ENCODE results near the gene P2RX1. TPM values are rescaled to one million over a fixed set of nuclear protein-coding genes. Genes with fewer than 3 reads are reported as not detected.
A peak's percentile ranks its signal among the peaks of the same experiment; 100 is the strongest.

P2RX1 gene
- polyA plus RNA-seq, 2 of the 4 experiments (the other 2 are of a cell fraction): 0.05 to 0.13 TPM

DNA sequence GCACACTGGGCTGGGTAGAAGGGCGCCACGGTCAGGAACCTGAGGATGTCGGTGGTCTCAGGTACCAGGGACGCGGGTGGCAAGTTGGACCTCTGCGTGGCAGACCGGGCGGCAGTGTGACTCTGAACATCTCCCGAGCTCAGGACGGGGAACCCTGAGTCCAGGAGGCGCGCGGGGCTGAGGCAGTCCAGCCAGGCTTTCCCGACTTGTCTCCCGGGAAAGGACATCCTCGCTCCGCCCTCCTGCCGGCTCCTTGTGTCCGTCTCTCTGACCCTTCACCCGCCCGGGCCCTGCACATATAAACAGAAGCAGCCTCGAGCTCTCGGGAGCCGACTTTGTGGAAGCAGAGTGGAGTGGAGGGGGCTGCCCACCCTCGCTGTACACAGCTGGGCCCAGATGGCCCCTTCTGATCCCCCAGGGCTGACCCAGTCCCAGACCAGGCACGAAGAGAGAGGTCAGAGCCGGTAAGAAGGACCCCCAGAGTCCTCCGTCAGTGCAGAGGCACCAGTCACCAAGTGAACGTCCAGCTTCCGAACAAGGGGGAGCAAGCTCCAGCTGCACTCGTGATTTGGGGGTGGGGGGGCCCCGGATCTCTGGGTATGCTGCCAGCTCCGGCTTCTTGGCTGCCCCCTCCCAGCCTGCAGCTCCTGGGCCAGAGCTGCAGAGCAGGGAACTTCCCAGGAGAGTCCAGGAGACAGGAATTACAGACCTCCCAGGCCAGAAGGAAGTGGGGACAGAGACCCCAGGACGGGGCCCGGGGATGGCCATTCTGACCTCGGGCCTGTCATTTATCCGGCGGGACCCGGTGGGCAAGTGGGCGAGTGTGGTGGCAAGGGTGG lies 8.5 kb upstream of the P2RX1 start:
- ChIA-PET POLR2A (no interaction called here), CTCF (interaction anchor here (0.7 to 8.4 kb wide), 7 partner anchors 10 to 1076 kb away, joined by 3 to 86 read pairs (median 5); no protein-coding TSS in a partner anchor)
- DNase-seq (ENCODE audit: low read depth in 1 of 2, low spot score in 1 of 2) (no peak), ATAC-seq (no peak), FAIRE-seq (no peak)
- no peaks in the 10 kb centered on the region for H3K4me1 ChIP-seq
- H3K27ac ChIP-seq: no peak overlapping the region
- 81% methylated on average over 38 of the region's 40 CpGs for WGBS (ENCODE audit: missing lambda C conversion rate)
- no peak for TF ChIP-seq EP300 (IDR thresholded peaks at IDR 0.05)
- TF ChIP-seq, protein P1, sequence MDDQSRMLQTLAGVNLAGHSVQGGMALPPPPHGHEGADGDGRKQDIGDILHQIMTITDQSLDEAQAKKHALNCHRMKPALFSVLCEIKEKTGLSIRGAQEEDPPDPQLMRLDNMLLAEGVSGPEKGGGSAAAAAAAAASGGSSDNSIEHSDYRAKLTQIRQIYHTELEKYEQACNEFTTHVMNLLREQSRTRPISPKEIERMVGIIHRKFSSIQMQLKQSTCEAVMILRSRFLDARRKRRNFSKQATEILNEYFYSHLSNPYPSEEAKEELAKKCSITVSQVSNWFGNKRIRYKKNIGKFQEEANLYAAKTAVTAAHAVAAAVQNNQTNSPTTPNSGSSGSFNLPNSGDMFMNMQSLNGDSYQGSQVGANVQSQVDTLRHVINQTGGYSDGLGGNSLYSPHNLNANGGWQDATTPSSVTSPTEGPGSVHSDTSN (IDR thresholded peaks at IDR 0.05): no peak
- TF ChIP-seq, protein P2, sequence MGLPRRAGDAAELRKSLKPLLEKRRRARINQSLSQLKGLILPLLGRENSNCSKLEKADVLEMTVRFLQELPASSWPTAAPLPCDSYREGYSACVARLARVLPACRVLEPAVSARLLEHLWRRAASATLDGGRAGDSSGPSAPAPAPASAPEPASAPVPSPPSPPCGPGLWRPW (IDR thresholded peaks at IDR 0.05): no peak
- TF ChIP-seq POLR2AphosphoS2 (conservative IDR thresholded peaks at IDR 0.05; ENCODE audit: low read length): no peak
- no peak for TF ChIP-seq FOSL2 (IDR thresholded peaks at IDR 0.05)
- no peak for TF ChIP-seq FOSL2 (CRISPR knock-in tag; IDR thresholded peaks at IDR 0.05)
- TF ChIP-seq, protein P3, sequence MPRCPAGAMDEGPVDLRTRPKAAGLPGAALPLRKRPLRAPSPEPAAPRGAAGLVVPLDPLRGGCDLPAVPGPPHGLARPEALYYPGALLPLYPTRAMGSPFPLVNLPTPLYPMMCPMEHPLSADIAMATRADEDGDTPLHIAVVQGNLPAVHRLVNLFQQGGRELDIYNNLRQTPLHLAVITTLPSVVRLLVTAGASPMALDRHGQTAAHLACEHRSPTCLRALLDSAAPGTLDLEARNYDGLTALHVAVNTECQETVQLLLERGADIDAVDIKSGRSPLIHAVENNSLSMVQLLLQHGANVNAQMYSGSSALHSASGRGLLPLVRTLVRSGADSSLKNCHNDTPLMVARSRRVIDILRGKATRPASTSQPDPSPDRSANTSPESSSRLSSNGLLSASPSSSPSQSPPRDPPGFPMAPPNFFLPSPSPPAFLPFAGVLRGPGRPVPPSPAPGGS (IDR thresholded peaks at IDR 0.05): no peak
- TF ChIP-seq, protein P4, sequence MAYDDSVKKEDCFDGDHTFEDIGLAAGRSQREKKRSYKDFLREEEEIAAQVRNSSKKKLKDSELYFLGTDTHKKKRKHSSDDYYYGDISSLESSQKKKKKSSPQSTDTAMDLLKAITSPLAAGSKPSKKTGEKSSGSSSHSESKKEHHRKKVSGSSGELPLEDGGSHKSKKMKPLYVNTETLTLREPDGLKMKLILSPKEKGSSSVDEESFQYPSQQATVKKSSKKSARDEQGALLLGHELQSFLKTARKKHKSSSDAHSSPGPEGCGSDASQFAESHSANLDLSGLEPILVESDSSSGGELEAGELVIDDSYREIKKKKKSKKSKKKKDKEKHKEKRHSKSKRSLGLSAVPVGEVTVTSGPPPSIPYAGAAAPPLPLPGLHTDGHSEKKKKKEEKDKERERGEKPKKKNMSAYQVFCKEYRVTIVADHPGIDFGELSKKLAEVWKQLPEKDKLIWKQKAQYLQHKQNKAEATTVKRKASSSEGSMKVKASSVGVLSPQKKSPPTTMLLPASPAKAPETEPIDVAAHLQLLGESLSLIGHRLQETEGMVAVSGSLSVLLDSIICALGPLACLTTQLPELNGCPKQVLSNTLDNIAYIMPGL (CRISPR knock-in tag; IDR thresholded peaks at IDR 0.05; ENCODE audit: borderline replicate concordance): no peak
- no peak for TF ChIP-seq TFCP2L1 (CRISPR knock-in tag; IDR thresholded peaks at IDR 0.05)
- TF ChIP-seq, protein P5, sequence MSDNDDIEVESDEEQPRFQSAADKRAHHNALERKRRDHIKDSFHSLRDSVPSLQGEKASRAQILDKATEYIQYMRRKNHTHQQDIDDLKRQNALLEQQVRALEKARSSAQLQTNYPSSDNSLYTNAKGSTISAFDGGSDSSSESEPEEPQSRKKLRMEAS (IDR thresholded peaks at IDR 0.05): no peak
- H3K9me3 ChIP-seq: no peaks in the 10 kb centered on the region
- H3K4me2 ChIP-seq: no peak overlapping the region
- H3K4me3 ChIP-seq: no peak overlapping the region

DNA sequence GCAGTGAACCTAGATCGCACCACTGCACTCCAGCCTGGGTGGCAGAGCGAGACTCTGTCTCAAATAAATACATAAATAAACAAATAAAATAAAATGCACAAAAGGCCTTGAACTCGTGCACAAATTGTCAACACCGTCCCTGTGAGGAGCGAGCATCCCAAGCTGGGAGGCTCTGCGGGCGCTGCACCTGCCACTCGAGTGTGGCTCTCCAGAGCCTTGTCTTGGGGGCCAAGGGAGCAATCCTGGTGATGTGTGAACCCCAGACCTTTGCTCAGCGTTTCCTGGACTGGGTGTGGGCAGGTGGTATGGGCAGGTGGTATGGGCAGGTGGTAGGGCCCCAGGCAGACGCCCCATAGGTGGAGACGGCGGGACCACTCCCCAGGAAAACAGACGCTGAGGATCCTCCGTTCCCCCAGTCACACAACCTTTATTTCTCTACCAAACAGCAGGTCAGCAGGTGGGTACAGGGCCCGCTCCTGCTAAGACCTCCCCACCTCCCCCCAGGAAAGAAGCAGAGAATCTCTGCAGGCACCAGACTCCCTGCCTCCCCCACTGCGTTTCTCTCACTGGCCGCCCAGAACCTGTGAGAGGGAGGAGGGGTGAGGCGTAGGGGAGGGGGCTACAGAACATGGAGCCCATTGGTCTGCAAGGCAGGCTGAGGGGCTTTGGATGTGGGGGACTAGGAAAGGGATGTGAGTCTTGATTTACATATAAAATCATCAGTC lies 7.4 kb upstream of the P2RX1 start:
- Histone ChIP-seq H3K4me1 (no peaks in the 10 kb centered on the region), H3K27ac (no peak overlapping the region), H3K4me2 (no peak overlapping the region), H3K4me3 (no peak overlapping the region), H3K9me3 (no peaks in the 10 kb centered on the region)
- ChIA-PET CTCF (interaction anchor here (1.0 to 13.0 kb wide), 7 partner anchors 10 to 87 kb away, joined by 4 to 256 read pairs (median 6); partner anchors contain the start of genes CAMKK1 and NCBP3), POLR2A (no interaction called here)
- DNase-seq (ENCODE audit: low read depth in 1 of 2, low spot score in 1 of 2) (no peak), FAIRE-seq (no peak), ATAC-seq (no peak)
- WGBS (ENCODE audit: missing lambda C conversion rate): 83% methylated on average over 18 of the region's 18 CpGs
- no peak for TF ChIP-seq HEYL (CRISPR knock-in tag; IDR thresholded peaks at IDR 0.05)
- TF ChIP-seq EHF (CRISPR knock-in tag; IDR thresholded peaks at IDR 0.05): no peak
- TF ChIP-seq, protein P4 (CRISPR knock-in tag; IDR thresholded peaks at IDR 0.05; ENCODE audit: borderline replicate concordance): no peak
- TF ChIP-seq CHD2 (IDR thresholded peaks at IDR 0.05; ENCODE audit: low read length, partially characterized antibody): no peak
- peak; percentile 37 for TF ChIP-seq ZFP36 (IDR thresholded peaks at IDR 0.05; ENCODE audit: borderline replicate concordance, partially characterized antibody)
- TF ChIP-seq, protein P5 (IDR thresholded peaks at IDR 0.05): no peak
- TF ChIP-seq FOXS1 (CRISPR knock-in tag; IDR thresholded peaks at IDR 0.05): no peak
